ENCODE results near the gene TRIP13. TPM values are rescaled to one million over a fixed set of nuclear protein-coding genes. Genes with fewer than 3 reads are reported as not detected.
"Not testable (repeated sequence)": the region's sequence is repeated elsewhere in the genome, so short reads cannot be mapped to it uniquely, and the experiment has no call there.

Gene TRIP13
- total RNA-seq, 1 donor from 2014 or later: 3.9 TPM

DNA sequence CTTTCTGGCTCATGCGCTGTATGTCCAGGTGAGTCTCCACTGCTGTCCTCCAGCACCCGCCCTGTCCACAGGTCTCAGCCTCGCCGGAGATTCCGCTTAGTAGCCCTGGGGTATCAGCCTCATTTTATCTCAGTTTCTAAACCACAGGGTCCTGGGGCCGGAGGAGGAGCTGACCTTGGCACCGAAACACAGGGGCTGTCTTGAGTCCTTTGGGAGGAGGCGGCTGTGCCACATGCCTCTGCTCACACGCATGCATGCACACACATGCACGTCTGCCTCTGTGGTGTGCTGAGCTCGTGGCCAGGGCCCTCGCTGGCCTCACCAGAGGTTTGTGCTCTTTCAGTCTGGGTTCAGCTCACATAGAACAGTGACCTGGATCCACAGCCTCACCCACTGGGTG is 23.3 kb downstream of the TRIP13 start:
- no peaks in the 10 kb centered on the region for H3K27me3 Mint-ChIP-seq (ENCODE audit: unreplicated experiment)
- no peak overlapping the region for H3K27ac Mint-ChIP-seq (ENCODE audit: unreplicated experiment)
- H3K9me3 Mint-ChIP-seq (ENCODE audit: unreplicated experiment): peaks cover 2% of the 10 kb centered on the region
- DNase-seq: no peak
- H3K4me1 Mint-ChIP-seq (ENCODE audit: low read depth, unreplicated experiment): peaks cover 13% of the 10 kb centered on the region
- no peak overlapping the region for H3K4me3 Mint-ChIP-seq (ENCODE audit: unreplicated experiment)
- H3K36me3 Mint-ChIP-seq (ENCODE audit: unreplicated experiment): no peaks in the 10 kb centered on the region
- TF ChIP-seq, protein P1, sequence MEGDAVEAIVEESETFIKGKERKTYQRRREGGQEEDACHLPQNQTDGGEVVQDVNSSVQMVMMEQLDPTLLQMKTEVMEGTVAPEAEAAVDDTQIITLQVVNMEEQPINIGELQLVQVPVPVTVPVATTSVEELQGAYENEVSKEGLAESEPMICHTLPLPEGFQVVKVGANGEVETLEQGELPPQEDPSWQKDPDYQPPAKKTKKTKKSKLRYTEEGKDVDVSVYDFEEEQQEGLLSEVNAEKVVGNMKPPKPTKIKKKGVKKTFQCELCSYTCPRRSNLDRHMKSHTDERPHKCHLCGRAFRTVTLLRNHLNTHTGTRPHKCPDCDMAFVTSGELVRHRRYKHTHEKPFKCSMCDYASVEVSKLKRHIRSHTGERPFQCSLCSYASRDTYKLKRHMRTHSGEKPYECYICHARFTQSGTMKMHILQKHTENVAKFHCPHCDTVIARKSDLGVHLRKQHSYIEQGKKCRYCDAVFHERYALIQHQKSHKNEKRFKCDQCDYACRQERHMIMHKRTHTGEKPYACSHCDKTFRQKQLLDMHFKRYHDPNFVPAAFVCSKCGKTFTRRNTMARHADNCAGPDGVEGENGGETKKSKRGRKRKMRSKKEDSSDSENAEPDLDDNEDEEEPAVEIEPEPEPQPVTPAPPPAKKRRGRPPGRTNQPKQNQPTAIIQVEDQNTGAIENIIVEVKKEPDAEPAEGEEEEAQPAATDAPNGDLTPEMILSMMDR (IDR thresholded peaks at IDR 0.05; ENCODE audit: partially characterized antibody, unreplicated experiment): no peak

GRCh38 chr5:916441-917293 is 24.0 kb downstream of the TRIP13 start:
- H3K27me3 Mint-ChIP-seq (ENCODE audit: unreplicated experiment): no peaks in the 10 kb centered on the region
- DNase-seq: no peak
- no peak overlapping the region for H3K4me3 Mint-ChIP-seq (ENCODE audit: unreplicated experiment)
- H3K9me3 Mint-ChIP-seq (ENCODE audit: unreplicated experiment): peaks cover 2% of the 10 kb centered on the region
- TF ChIP-seq, protein P1 (IDR thresholded peaks at IDR 0.05; ENCODE audit: partially characterized antibody, unreplicated experiment): no peak
- peaks cover 13% of the 10 kb centered on the region for H3K4me1 Mint-ChIP-seq (ENCODE audit: low read depth, unreplicated experiment)
- H3K36me3 Mint-ChIP-seq (ENCODE audit: unreplicated experiment): no peaks in the 10 kb centered on the region
- peak overlapping the region; percentile 14 for H3K27ac Mint-ChIP-seq (ENCODE audit: unreplicated experiment)

DNA sequence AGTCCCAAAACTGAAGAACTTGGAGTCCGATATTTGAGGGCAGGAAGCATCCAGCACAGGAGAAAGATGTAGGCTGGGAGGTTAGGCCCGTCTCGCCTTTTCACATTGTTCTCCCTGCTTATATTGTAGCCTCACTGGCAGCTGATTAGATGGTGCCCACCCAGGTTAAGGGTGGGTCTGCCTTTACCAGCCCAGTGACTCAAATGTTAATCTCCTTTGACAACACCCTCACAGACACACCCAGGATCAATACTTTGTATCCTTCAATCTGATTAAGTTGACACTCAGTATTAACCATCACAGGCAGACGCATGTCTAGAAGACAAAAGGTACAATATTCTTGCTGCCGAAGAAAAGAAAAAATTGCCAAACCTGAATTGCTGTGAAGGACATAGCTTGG is 26.0 kb downstream of the TRIP13 start:
- H3K27me3 Mint-ChIP-seq (ENCODE audit: unreplicated experiment); H3K9me3 Mint-ChIP-seq (ENCODE audit: unreplicated experiment); H3K36me3 Mint-ChIP-seq (ENCODE audit: unreplicated experiment); DNase-seq; H3K27ac Mint-ChIP-seq (ENCODE audit: unreplicated experiment); H3K4me3 Mint-ChIP-seq (ENCODE audit: unreplicated experiment): not testable (repeated sequence)
- H3K4me1 Mint-ChIP-seq (ENCODE audit: low read depth, unreplicated experiment): peaks cover 13% of the 10 kb centered on the region

DNA sequence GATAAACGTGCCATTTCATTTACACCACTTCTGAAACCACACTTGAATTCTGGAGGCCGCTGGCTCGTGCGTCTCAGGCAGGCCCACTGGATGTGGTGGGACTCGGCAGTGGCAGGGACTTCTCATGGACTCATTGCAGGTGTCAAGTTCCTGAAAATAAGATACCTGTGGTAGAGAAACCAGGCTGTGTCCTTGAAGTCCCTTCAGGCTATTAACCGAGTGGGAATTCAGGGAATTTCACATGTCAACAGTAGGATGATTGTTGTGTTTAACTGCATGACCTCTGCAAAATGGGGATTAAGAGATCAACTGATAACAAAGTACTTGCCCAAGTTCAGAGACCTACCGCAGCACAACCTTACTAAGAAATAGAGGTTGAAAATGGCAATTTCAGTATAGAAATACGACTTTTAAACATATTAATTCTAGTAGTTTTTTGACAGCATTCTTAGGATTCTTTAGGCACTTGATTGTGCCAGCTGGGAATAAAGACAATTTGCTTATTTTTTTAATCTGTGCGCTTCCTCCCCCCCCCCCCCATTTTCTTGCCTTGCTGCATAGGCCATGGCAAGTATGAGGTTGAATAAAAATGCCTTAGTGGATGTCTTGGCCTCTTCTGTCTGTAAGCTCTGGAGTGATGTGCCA is 26.8 kb downstream of the TRIP13 start:
- H3K4me3 Mint-ChIP-seq (ENCODE audit: unreplicated experiment): no peak overlapping the region

GRCh38 chr5:920321-920720 is 27.6 kb downstream of the TRIP13 start:
- Mint-ChIP-seq H3K27me3 (ENCODE audit: unreplicated experiment) (no peaks in the 10 kb centered on the region), H3K4me3 (ENCODE audit: unreplicated experiment) (no peak overlapping the region), H3K36me3 (ENCODE audit: unreplicated experiment) (no peaks in the 10 kb centered on the region), H3K9me3 (ENCODE audit: unreplicated experiment) (no peaks in the 10 kb centered on the region), H3K4me1 (ENCODE audit: low read depth, unreplicated experiment) (peaks cover 8% of the 10 kb centered on the region), H3K27ac (ENCODE audit: unreplicated experiment) (no peak overlapping the region)
- TF ChIP-seq, protein P1 (IDR thresholded peaks at IDR 0.05; ENCODE audit: partially characterized antibody, unreplicated experiment): no peak
- DNase-seq: no peak

More for the DNA sequence above, 26.8 kb downstream of the TRIP13 start:
- no peaks in the 10 kb centered on the region for H3K36me3 Mint-ChIP-seq (ENCODE audit: unreplicated experiment)
- TF ChIP-seq, protein P1 (IDR thresholded peaks at IDR 0.05; ENCODE audit: partially characterized antibody, unreplicated experiment): no peak
- H3K4me1 Mint-ChIP-seq (ENCODE audit: low read depth, unreplicated experiment): peaks cover 8% of the 10 kb centered on the region
- no peak for DNase-seq
- H3K27ac Mint-ChIP-seq (ENCODE audit: unreplicated experiment): no peak overlapping the region
- H3K9me3 Mint-ChIP-seq (ENCODE audit: unreplicated experiment): no peaks in the 10 kb centered on the region
- no peaks in the 10 kb centered on the region for H3K27me3 Mint-ChIP-seq (ENCODE audit: unreplicated experiment)

Measured in glutamatergic neuron (in vitro differentiated cells).